Renal cortex interstitium (tissue), 15 donors: Measurements from ENCODE around the gene STAC. TPM values are rescaled to one million over a fixed set of nuclear protein-coding genes. Genes with fewer than 3 reads are reported as not detected.
A peak's percentile ranks its signal among the peaks of the same experiment; 100 is the strongest.

Experiments
- DNase-seq, 11 donors: peaks; one replicate each; pipeline ENCODE4 v3.0.0-alpha.2; 2013; ENCODE audit warnings: low read depth in 9 of 11, low spot score in 4 of 11; ENCODE audit errors: extremely low read depth in 1 of 11
- long read RNA-seq, 16 experiments: transcript quantifications; one replicate each; lab custom pipeline, GENCODE V29; 2026
- polyA plus RNA-seq, 3 donors: library from polyadenylated mRNA; unstranded; fragments of 120-200 nt; gene quantifications; one replicate each; pipeline ENCODE4 v1.2.1, GENCODE V29; 2013; ENCODE audit not compliant: insufficient read length in 3 of 3

STAC gene, protein sequence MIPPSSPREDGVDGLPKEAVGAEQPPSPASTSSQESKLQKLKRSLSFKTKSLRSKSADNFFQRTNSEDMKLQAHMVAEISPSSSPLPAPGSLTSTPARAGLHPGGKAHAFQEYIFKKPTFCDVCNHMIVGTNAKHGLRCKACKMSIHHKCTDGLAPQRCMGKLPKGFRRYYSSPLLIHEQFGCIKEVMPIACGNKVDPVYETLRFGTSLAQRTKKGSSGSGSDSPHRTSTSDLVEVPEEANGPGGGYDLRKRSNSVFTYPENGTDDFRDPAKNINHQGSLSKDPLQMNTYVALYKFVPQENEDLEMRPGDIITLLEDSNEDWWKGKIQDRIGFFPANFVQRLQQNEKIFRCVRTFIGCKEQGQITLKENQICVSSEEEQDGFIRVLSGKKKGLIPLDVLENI
- polyA plus RNA-seq, result 10 to 100 TPM in 2 of 3 donors, 1 to 10 TPM in 1; 8.7 to 11.8 (median 11.1) TPM
- long read RNA-seq, donor 1, result 0 reads
- long read RNA-seq, donor 2, partial matches to known transcripts, result 0 of 1 reads
- long read RNA-seq, donor 2, other reads (novel, unspliced or antisense), result 0 of 1 reads
- long read RNA-seq, donor 3, partial matches to known transcripts, result 0 of 1 reads
- long read RNA-seq, donor 3, other reads (novel, unspliced or antisense), result 0 of 1 reads
- long read RNA-seq, donor 4, partial matches to known transcripts, result 0 of 1 reads
- long read RNA-seq, donor 4, other reads (novel, unspliced or antisense), result 0 of 1 reads
- long read RNA-seq, donor 5, result 0 reads
- long read RNA-seq, donor 6, partial matches to known transcripts, result 0 of 2 reads
- long read RNA-seq, donor 6, other reads (novel, unspliced or antisense), result 0 of 2 reads
- long read RNA-seq, donor 7, partial matches to known transcripts, result 0 of 2 reads
- long read RNA-seq, donor 7, other reads (novel, unspliced or antisense), result 0 of 2 reads
- long read RNA-seq, donor 8, partial matches to known transcripts, result 0 of 1 reads
- long read RNA-seq, donor 8, other reads (novel, unspliced or antisense), result 0 of 1 reads
- long read RNA-seq, donor 9, partial matches to known transcripts, result 0 of 1 reads
- long read RNA-seq, donor 9, other reads (novel, unspliced or antisense), result 0 of 1 reads
- long read RNA-seq, donor 10, result 0 reads
- long read RNA-seq, donor 11, partial matches to known transcripts, result 0 of 2 reads
- long read RNA-seq, donor 11, other reads (novel, unspliced or antisense), result 0 of 2 reads
- long read RNA-seq, donor 12, result 0 reads
- long read RNA-seq, donor 13, partial matches to known transcripts, result 0 of 3 reads
- long read RNA-seq, donor 13, other reads (novel, unspliced or antisense), result 0 of 3 reads
- long read RNA-seq, donor 14, result 0 reads
- long read RNA-seq, donor 15, partial matches to known transcripts, result 0 of 2 reads
- long read RNA-seq, donor 15, other reads (novel, unspliced or antisense), result 0 of 2 reads
- long read RNA-seq, donor 16, partial matches to known transcripts, result 0 of 4 reads
- long read RNA-seq, donor 16, other reads (novel, unspliced or antisense), result 0 of 4 reads

DNA sequence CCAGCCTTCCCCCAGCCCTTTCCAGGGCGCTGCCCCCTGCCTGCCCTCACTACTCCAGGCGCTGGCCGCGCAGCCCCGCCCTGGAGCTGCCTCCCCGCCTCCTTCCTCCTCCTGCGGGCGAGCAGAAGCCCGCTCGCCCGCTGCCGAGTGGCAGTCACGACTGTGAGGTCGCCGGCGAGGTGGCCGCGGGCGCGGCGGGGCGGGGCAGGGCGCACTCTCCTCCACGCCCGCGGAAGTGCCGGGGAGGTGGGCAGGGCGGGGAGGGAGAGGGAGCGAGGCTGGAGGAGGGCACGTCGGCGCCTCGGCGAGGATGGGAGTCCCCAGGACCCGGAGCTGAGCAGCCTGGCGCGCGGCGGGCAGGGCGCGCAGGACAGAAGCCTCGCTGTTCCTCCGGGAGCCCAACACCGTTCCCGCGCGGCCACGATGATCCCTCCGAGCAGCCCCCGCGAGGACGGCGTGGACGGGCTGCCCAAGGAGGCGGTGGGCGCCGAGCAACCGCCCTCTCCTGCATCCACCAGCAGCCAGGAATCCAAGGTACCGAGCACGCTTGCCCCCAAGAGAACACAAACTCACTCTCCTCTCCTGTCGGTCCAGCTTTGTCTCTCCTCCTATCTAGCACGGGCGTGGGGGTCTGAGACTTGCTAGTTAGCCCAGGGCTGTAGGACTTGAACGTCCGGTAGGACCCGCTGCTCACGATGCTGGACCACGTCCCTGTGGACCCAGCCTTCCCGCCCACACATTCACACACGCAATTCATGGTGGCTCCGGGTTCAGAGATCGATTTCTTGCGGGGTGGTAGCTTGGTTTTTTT is at the start of gene STAC:
TSS of gene STAC (plus strand) at position 284 of the 811 bp plus-strand sequence. CDS start at position 424, 140 bp downstream.
- DNase-seq, result peak in 3 of 11 donors; percentile 8 to 22 (median 21)

DNA sequence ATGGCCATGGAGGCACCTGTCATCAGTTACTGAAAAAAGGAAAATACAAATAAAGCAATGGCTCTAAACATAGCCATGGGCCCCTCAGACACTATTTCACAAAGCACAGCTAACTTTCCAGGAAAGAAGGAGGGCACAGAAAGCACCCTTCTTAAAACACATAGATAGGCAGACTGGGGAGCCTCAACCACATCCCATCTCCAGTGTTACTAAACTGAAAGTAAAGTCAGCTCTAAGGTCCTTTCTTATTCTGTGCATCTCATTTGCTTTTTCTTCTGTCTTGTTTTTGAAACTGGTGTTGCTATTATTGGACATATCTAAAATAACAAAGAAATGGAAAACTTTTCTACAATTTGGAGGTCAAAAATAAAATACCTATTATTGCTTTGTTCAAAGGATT is 48.2 kb upstream of the STAC start:
- no peak for DNase-seq

- no peak for DNase-seq
Measured at GRCh38 chr3:36362216-36362615, 18.1 kb upstream of the STAC start.

DNA sequence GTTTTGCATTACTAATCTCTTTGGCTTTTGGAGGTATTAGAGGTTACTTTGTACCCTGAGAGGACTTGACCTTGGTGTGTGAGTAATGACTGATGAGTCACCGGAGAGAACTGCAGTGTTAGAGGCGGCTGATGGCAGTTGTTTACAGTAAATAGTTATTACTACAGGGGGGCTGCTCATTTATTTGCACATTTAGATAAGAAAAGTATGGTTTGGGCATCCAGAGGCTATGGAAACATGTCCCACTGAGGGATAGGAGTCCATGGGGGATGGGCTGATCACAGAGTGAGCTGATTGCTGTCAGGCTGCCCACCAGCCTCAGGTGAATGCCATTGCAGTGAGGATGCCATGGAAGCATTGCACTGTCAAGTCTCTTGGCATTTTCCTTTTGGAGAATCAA is 17.3 kb upstream of the STAC start:
- no peak for DNase-seq

- no peak for DNase-seq
Measured at GRCh38 chr3:36364260-36364659, 16.0 kb upstream of the STAC start.

DNA sequence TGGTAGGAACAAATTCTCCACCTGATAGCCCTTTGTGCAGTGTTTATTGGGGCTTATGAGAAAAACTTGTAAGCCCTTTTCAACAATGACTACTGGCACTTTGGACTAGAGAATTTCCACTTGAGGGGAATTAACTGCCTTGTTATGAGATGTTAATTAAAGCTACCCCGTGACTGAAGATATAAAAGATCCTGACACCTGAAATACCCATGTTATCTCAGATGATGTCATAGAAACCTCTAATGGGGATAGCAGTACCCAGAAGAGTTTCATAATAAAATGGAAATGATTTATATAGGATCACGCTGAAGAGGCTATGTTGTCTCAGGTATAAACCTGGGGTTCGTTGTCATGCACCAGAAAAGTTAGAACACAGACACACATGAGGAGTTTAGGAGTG is 14.5 kb upstream of the STAC start:
- no peak for DNase-seq

- DNase-seq, result no peak
Measured at GRCh38 chr3:36366308-36366707, 14.0 kb upstream of the STAC start.

- no peak for DNase-seq
Measured at GRCh38 chr3:36367912-36368573, 12.3 kb upstream of the STAC start.

DNA sequence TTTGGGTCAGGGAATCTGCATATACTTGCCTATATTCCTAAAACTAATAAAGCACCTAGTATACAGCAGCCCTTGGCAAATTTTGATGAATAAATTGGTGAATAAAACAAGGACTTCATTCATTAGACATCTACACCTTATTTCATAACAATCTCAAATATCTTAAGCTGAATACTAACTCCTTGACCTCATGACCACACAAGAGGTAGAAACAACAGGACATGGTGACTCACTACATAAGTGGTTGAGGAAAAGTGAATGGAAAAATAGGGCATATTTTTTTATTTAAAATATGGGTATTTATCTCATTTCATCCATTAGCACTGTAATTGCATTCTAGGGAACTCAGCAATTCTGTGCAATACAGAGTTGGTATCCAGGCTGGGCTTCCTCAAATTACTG is 7.8 kb upstream of the STAC start:
- DNase-seq, result no peak

- DNase-seq, result no peak
Measured at GRCh38 chr3:36373084-36373483, 7.2 kb upstream of the STAC start.

DNA sequence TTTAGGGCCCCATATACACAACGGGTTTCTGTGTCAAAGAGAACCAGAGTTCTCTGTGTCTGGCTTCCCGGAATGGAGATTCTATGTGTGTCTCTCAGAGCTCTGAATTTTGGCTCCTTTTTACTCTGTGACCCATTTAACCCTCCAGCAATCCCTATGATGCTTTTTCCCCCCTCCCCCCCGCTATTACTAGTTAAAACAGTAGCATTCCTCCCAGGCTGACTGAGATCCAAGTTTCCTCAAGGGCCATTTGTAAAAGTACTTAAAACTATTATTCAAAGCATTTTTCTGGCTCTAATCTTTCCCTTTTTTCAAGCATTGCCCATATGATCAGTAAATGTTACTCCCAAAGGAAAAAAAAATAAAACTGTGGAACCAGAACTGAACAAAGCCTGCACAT is 6.6 kb upstream of the STAC start:
- DNase-seq, result no peak

GRCh38 chr3:36379872-36380220 is 458 bp upstream of the STAC start:
- DNase-seq, result no peak

- DNase-seq, result no peak
Measured at GRCh38 chr3:36381311-36381956, 1.1 kb downstream of the STAC start.

DNA sequence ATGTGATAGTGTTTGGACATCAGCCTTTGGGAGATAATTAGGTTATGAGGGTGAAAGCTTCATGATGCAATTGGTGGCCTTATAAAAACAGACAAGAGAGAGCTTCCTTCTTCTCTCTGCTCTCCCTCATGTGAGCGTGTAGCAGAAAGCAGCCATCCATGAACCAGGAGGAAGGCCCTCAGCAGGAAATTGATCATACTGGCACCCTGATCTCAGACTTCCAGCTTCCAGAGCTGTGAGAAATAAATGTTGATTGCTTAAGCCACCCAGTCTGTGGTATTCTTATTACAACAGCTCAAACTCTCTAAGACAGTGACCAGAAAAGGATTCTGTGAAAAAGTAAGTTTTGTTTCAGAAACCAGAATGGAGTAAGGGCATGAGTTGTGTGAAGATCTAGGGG is 13.3 kb downstream of the STAC start:
- DNase-seq, result no peak

DNA sequence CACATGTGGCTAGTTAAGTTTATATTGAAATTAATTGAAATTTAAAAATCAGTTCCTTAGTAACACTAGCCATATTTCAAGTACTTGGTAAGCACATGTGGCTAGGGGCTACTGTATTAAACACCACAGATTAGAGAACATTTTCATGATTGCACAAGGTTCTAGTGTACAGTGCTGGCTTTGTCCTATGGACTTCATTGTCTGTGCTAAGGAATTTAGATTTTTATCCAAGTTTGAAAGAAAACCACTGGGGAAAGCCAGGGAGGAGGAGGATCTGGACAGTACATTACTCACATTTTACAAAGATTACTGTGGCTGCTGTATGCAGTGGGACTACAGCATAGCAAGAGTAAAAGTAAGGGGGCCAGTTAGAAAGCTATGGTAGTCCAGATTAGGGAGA is 13.9 kb downstream of the STAC start:
- no peak for DNase-seq

GRCh38 chr3:36397841-36398240 is 17.5 kb downstream of the STAC start:
- DNase-seq, result no peak

DNA sequence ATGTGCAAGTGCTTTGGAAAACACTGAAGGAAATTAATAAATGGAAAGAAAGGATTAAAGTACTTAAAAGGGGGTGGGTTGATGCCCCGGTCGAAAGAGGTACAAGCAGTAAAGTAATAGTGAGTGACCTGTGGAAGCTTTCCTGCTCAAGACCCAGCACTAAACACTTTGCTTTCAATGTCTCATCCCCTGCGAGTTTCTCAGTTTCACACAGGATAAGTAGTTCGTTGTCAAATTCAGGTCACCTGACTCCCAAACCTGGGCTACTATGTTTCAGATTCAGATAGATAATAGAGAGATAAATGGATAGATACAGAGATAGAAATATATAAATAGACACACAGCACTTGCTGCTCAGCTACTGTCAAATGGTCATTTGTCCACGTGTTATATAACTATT is 19.6 kb downstream of the STAC start:
- DNase-seq, result no peak
